CD4-positive, alpha-beta memory T cell (primary cell): ENCODE results near the gene DR1. TPM values are rescaled to one million over a fixed set of nuclear protein-coding genes. Genes with fewer than 3 reads are reported as not detected.

Source experiments
- CTCF ChIA-PET: fragments of 350-600 bp; sonication (Branson Sonifier 250); formaldehyde crosslinking; loops from one replicate; lab custom pipeline; 2021; ENCODE audit warnings: inconsistent platforms; ENCODE audit not compliant: partially characterized antibody; lab: Charles Lee
- POLR2A ChIA-PET: fragments of 350-600 bp; sonication (Branson Sonifier 250); formaldehyde crosslinking; loops from one replicate; lab custom pipeline; 2021; ENCODE audit not compliant: partially characterized antibody; lab: Charles Lee
- DNase-seq, 5 donors: peaks; one replicate each; pipeline versions ENCODE4 v3.0.0 to v3.0.0-alpha.2; 2020 to 2022; ENCODE audit warnings: mixed read lengths in 1 of 5
- H3K27ac ChIP-seq: one replicate; pipeline ENCODE4 v1.7.0; 2013; ENCODE audit warnings: low read depth, low read length
- H3K27me3 ChIP-seq: 2 replicates; pipeline ENCODE4 v1.7.0; 2013; ENCODE audit warnings: mild to moderate bottlenecking, low read length, moderate library complexity; ENCODE audit not compliant: insufficient read depth
- H3K36me3 ChIP-seq: 2 replicates; pipeline ENCODE4 v1.7.0; 2013; ENCODE audit warnings: mild to moderate bottlenecking, low read length, moderate library complexity; ENCODE audit not compliant: insufficient read depth
- H3K4me1 ChIP-seq: 2 replicates; pipeline ENCODE4 v1.7.0; 2013; ENCODE audit warnings: mild to moderate bottlenecking, low read length, moderate library complexity; ENCODE audit not compliant: insufficient read depth
- H3K4me3 ChIP-seq, 2 donors: one replicate each; pipeline ENCODE4 v1.7.0; 2013; ENCODE audit warnings: low read length in 2 of 2, mild to moderate bottlenecking in 1 of 2
- H3K9me3 ChIP-seq, 2 donors: one replicate each; pipeline ENCODE4 v1.7.0; 2013; ENCODE audit warnings: low read length in 2 of 2, control low read depth in 1 of 2; ENCODE audit not compliant: control insufficient read depth in 1 of 2
- H3K27ac Mint-ChIP-seq, 7 donors: one replicate each; pipeline ENCODE4 v1.8.0; 2020 to 2021; ENCODE audit warnings: mixed read lengths in 7 of 7, mild to moderate bottlenecking in 6 of 7, inconsistent platforms in 3 of 7, moderate library complexity in 3 of 7
- H3K27me3 Mint-ChIP-seq, 2 donors: one replicate each; pipeline ENCODE4 v1.8.0; 2020 to 2021; ENCODE audit warnings: mixed read lengths in 2 of 2
- H3K36me3 Mint-ChIP-seq, 2 donors: one replicate each; pipeline ENCODE4 v1.8.0; 2020 to 2021; ENCODE audit warnings: mixed read lengths in 2 of 2, inconsistent platforms in 1 of 2, mild to moderate bottlenecking in 1 of 2
- H3K4me1 Mint-ChIP-seq, 4 donors: one replicate each; pipeline ENCODE4 v1.8.0; 2020 to 2021; ENCODE audit warnings: mixed read lengths in 4 of 4, mild to moderate bottlenecking in 1 of 4
- H3K4me3 Mint-ChIP-seq, 8 donors: one replicate each; pipeline ENCODE4 v1.8.0; 2020 to 2021; ENCODE audit warnings: mixed read lengths in 8 of 8, mild to moderate bottlenecking in 7 of 8, moderate library complexity in 6 of 8, inconsistent platforms in 3 of 8
- H3K9me3 Mint-ChIP-seq, 8 donors: one replicate each; pipeline ENCODE4 v1.8.0; 2020 to 2021; ENCODE audit warnings: mixed read lengths in 8 of 8, mild to moderate bottlenecking in 5 of 8, inconsistent platforms in 3 of 8, moderate library complexity in 1 of 8
- intact Hi-C: fragments of 100-400 bp; cut with micrococcal nuclease; formaldehyde crosslinking; loops from one replicate; pipeline ENCODE4 v1.15.1; 2023
- polyA plus RNA-seq, 2 donors: library from polyadenylated mRNA; unstranded; fragments of 300-500 nt; fragmentation: Illumina TruSeq; gene quantifications; one replicate each; pipeline ENCODE4 v1.2.3, GENCODE V29; 2021
- total RNA-seq, 2 experiments: library from RNA; stranded (reverse); gene quantifications; one replicate each; pipeline ENCODE4 v1.2.3, GENCODE V29; 2021

Gene DR1
- total and polyA plus RNA-seq, 4 experiments from 2014 or later = 64.0 to 71.9 (median 71.8) TPM

GRCh38 chr1:93339171-93339697 is 6.5 kb upstream of the DR1 start:
- peaks cover 4 to 12% (median 6%) of the 10 kb centered on the region in 4 donors for H3K4me1 Mint-ChIP-seq
- no peaks in the 10 kb centered on the region for H3K27me3 ChIP-seq
- H3K36me3 Mint-ChIP-seq = peaks cover 12 to 17% of the 10 kb centered on the region in 2 donors
- no peaks in the 10 kb centered on the region for H3K9me3 Mint-ChIP-seq
- intact Hi-C loops = no loop called here
- H3K27me3 Mint-ChIP-seq = no peaks in the 10 kb centered on the region
- peaks cover 4% of the 10 kb centered on the region for H3K36me3 ChIP-seq
- no peak overlapping the region for H3K4me3 ChIP-seq
- DNase-seq = no peak
- peaks cover 12% of the 10 kb centered on the region for H3K4me1 ChIP-seq
- no peak overlapping the region for H3K27ac Mint-ChIP-seq
- H3K9me3 ChIP-seq = no peaks in the 10 kb centered on the region
- H3K27ac ChIP-seq = no peak overlapping the region
- no peak overlapping the region for H3K4me3 Mint-ChIP-seq
- CTCF ChIA-PET = interaction anchor here (2.0 kb wide), 1 partner anchor 98 kb away, joined by 4 read pairs; no protein-coding TSS in a partner anchor
- POLR2A ChIA-PET = interaction anchor here (1.4 to 1.5 kb wide), 2 partner anchors 10 to 540 kb away, joined by 3 read pairs; partner anchors contain the start of gene DNTTIP2

DNA sequence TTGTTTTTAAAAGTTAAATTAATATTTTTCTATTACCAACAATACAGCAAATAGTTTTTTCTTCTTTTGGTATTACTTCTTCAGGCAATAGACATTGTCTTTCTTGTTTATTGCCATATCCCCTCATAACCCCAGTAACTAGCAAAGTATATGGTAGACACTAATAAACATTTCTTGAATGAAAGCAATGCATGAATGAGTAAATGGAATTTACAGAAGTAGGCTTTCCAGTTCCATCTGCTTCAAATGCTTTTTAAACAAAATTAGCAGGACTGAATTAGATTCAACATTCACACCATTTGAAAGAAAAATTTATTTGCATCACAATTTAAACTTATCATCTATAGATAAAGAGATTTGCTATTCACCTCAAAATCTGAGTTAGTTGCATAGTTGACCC is 5.6 kb upstream of the DR1 start:
- H3K4me1 ChIP-seq = peaks cover 18% of the 10 kb centered on the region
- Mint-ChIP-seq H3K36me3 (peaks cover 12 to 18% of the 10 kb centered on the region in 2 donors), H3K4me1 (peaks cover 7 to 16% (median 10%) of the 10 kb centered on the region in 4 donors), H3K4me3 (no peak overlapping the region), H3K9me3 (no peaks in the 10 kb centered on the region), H3K27me3 (no peaks in the 10 kb centered on the region), H3K27ac (no peak overlapping the region)
- no peak overlapping the region for H3K27ac ChIP-seq
- no peak overlapping the region for H3K4me3 ChIP-seq
- intact Hi-C loops = no loop called here
- H3K9me3 ChIP-seq = no peaks in the 10 kb centered on the region
- peaks cover 4% of the 10 kb centered on the region for H3K36me3 ChIP-seq
- H3K27me3 ChIP-seq = no peaks in the 10 kb centered on the region
- no peak for DNase-seq
- ChIA-PET POLR2A (no interaction called here), CTCF (no interaction called here)

GRCh38 chr1:93344484-93344883 is 1.2 kb upstream of the DR1 start:
- peaks cover 33% of the 10 kb centered on the region for H3K4me1 ChIP-seq
- H3K36me3 ChIP-seq = no peaks in the 10 kb centered on the region
- Mint-ChIP-seq H3K4me1 (peaks cover 17 to 45% (median 20%) of the 10 kb centered on the region in 4 donors), H3K36me3 (peaks cover 0 to 25% of the 10 kb centered on the region in 2 donors), H3K27me3 (no peaks in the 10 kb centered on the region), H3K27ac (peak overlapping the region in 1 of 7 donors; percentile 95), H3K9me3 (peaks cover 0 to 2% (median 0%) of the 10 kb centered on the region in 8 donors), H3K4me3 (no peak overlapping the region)
- H3K27me3 ChIP-seq = no peaks in the 10 kb centered on the region
- no peaks in the 10 kb centered on the region for H3K9me3 ChIP-seq
- ChIA-PET CTCF (interaction anchor here (0.9 to 3.7 kb wide), 4 partner anchors 9 to 502 kb away, joined by 3 to 33 read pairs (median 6); no protein-coding TSS in a partner anchor), POLR2A (interaction anchor here (0.7 to 2.7 kb wide), 14 partner anchors 9 to 535 kb away, joined by 3 to 33 read pairs (median 8); partner anchors contain the start of genes DIPK1A, DNTTIP2, FNBP1L and MTF2)
- intact Hi-C loops = loop anchor here (2.0 kb wide), 2 partner anchors 40 to 564 kb away; partner anchors contain the start of gene GCLM
- no peak for DNase-seq
- no peak overlapping the region for H3K27ac ChIP-seq
- H3K4me3 ChIP-seq = no peak overlapping the region

GRCh38 chr1:93344886-93345632 is 648 bp upstream of the DR1 start:
- H3K9me3 Mint-ChIP-seq = peaks cover 0 to 2% (median 0%) of the 10 kb centered on the region in 8 donors
- Histone ChIP-seq H3K27me3 (no peaks in the 10 kb centered on the region), H3K9me3 (no peaks in the 10 kb centered on the region), H3K27ac (peak overlapping the region; percentile 91), H3K4me1 (peaks cover 39% of the 10 kb centered on the region), H3K36me3 (no peaks in the 10 kb centered on the region), H3K4me3 (peak overlapping the region; percentile 80 to 96)
- CTCF ChIA-PET = interaction anchor here (0.9 to 3.7 kb wide), 7 partner anchors 8 to 501 kb away, joined by 3 to 33 read pairs (median 3); no protein-coding TSS in a partner anchor
- POLR2A ChIA-PET = interaction anchor here (0.6 to 2.7 kb wide), 23 partner anchors 9 to 1396 kb away, joined by 3 to 33 read pairs (median 6); partner anchors contain the start of genes BRDT, DIPK1A, DNTTIP2 and FNBP1L
- peaks cover 20 to 51% (median 26%) of the 10 kb centered on the region in 4 donors for H3K4me1 Mint-ChIP-seq
- peak overlapping the region; percentile 94 to 99 (median 97) for H3K27ac Mint-ChIP-seq
- H3K27me3 Mint-ChIP-seq = no peaks in the 10 kb centered on the region
- peaks cover 0 to 27% of the 10 kb centered on the region in 2 donors for H3K36me3 Mint-ChIP-seq
- intact Hi-C loops = loop anchor here (1.0 to 5.0 kb wide), 8 partner anchors 40 to 1617 kb away; partner anchors contain the start of genes CCDC18, DIPK1A, GCLM and MTF2
- DNase-seq = peak in 1 of 5 donors; percentile 5
- H3K4me3 Mint-ChIP-seq = peak overlapping the region; percentile 96 to 99 (median 98)

- H3K27ac Mint-ChIP-seq = peak overlapping the region; percentile 95 to 99 (median 98)
- peaks cover 0 to 2% (median 0%) of the 10 kb centered on the region in 8 donors for H3K9me3 Mint-ChIP-seq
- CTCF ChIA-PET = interaction anchor here (1.2 to 3.7 kb wide), 2 partner anchors 41 to 1887 kb away, joined by 3 to 33 read pairs; partner anchors contain the start of gene RWDD3
- peak overlapping the region; percentile 96 to 99 (median 98) for H3K4me3 Mint-ChIP-seq
- POLR2A ChIA-PET = interaction anchor here (0.6 to 2.7 kb wide), 10 partner anchors 10 to 514 kb away, joined by 3 to 33 read pairs (median 7); partner anchors contain the start of genes DIPK1A, MTF2 and RPL5
- Histone ChIP-seq H3K4me3 (peak overlapping the region; percentile 80 to 100), H3K27ac (peak overlapping the region; percentile 91), H3K9me3 (no peaks in the 10 kb centered on the region), H3K27me3 (no peaks in the 10 kb centered on the region), H3K36me3 (no peaks in the 10 kb centered on the region), H3K4me1 (peaks cover 50% of the 10 kb centered on the region)
- intact Hi-C loops = loop anchor here (1.0 to 5.0 kb wide), 5 partner anchors 106 to 1616 kb away; partner anchors contain the start of genes ABCD3 and DIPK1A
- H3K36me3 Mint-ChIP-seq = peaks cover 0 to 35% of the 10 kb centered on the region in 2 donors
- peak; percentile 18 to 66 (median 34) for DNase-seq
- peaks cover 24 to 61% (median 31%) of the 10 kb centered on the region in 4 donors for H3K4me1 Mint-ChIP-seq
- H3K27me3 Mint-ChIP-seq = no peaks in the 10 kb centered on the region
Observed at GRCh38 chr1:93346421-93346993, 800 bp downstream of the DR1 start.

- ChIA-PET CTCF (interaction anchor here (2.2 to 3.7 kb wide), 2 partner anchors 42 to 43 kb away, joined by 8 to 33 read pairs; no protein-coding TSS in a partner anchor), POLR2A (interaction anchor here (0.6 to 2.7 kb wide), 3 partner anchors 11 to 499 kb away, joined by 3 to 33 read pairs (median 3); partner anchors contain the start of gene MTF2)
- H3K36me3 Mint-ChIP-seq = peaks cover 3 to 39% of the 10 kb centered on the region in 2 donors
- H3K27me3 Mint-ChIP-seq = no peaks in the 10 kb centered on the region
- Histone ChIP-seq H3K36me3 (no peaks in the 10 kb centered on the region), H3K9me3 (no peaks in the 10 kb centered on the region), H3K27me3 (no peaks in the 10 kb centered on the region), H3K27ac (peak overlapping the region; percentile 91), H3K4me1 (peaks cover 57% of the 10 kb centered on the region), H3K4me3 (peak overlapping the region; percentile 80 to 100)
- intact Hi-C loops = loop anchor here (5.0 kb wide), 3 partner anchors 105 to 1615 kb away; partner anchors contain the start of gene DIPK1A
- DNase-seq = no peak
- peaks cover 0 to 2% (median 0%) of the 10 kb centered on the region in 8 donors for H3K9me3 Mint-ChIP-seq
- H3K4me3 Mint-ChIP-seq = peak overlapping the region; percentile 96 to 99 (median 98)
- peak overlapping the region in 6 of 7 donors; percentile 95 to 99 (median 98) for H3K27ac Mint-ChIP-seq
- peaks cover 28 to 65% (median 35%) of the 10 kb centered on the region in 4 donors for H3K4me1 Mint-ChIP-seq
Observed at GRCh38 chr1:93347334-93347899, 1.7 kb downstream of the DR1 start.
